Body of pancreas (tissue), 4 donors: ENCODE results near the gene LRRC56. TPM values are rescaled to one million over a fixed set of nuclear protein-coding genes. Genes with fewer than 3 reads are reported as not detected.

Experiments used
- ATAC-seq: fragments of 150-250 bp; one replicate; pipeline ENCODE4 v1.9.1; 2016
- DNase-seq, 4 donors: peaks; one replicate each; pipeline ENCODE4 v3.0.0-alpha.2; 2019
- H3K27ac ChIP-seq, 4 donors: fragments of 200-600 bp; sonication (generic); 1 replicate in 3 of 4; 2 replicates in 1 of 4; pipeline versions ENCODE4 v1.5.1 to v1.6.1; 2016 to 2019; ENCODE audit warnings: mild to moderate bottlenecking in 1 of 4, mixed read lengths in 1 of 4, moderate library complexity in 1 of 4
- H3K27me3 ChIP-seq, 2 donors: fragments of 200-600 bp; sonication (generic); one replicate each; pipeline ENCODE4 v1.6.0; 2016; ENCODE audit warnings: mild to moderate bottlenecking in 1 of 2
- H3K36me3 ChIP-seq, 2 donors: fragments of 200-600 bp; sonication (generic); replicated peaks in 1 of 2; 2 replicates each; pipeline ENCODE4 v1.5.1; 2016; ENCODE audit warnings: low read depth in 2 of 2; ENCODE audit not compliant: insufficient read depth in 1 of 2
- H3K4me1 ChIP-seq: fragments of 200-600 bp; sonication (generic); one replicate; pipeline ENCODE4 v1.6.0; 2016
- H3K4me3 ChIP-seq, 2 donors: fragments of 200-600 bp; sonication (generic); 1 replicate in 1 of 2; 2 replicates in 1 of 2; pipeline ENCODE4 v1.5.1; 2016 to 2019
- H3K9me3 ChIP-seq, 3 donors: fragments of 200-600 bp; sonication (generic); 1 replicate in 2 of 3; 2 replicates in 1 of 3; pipeline ENCODE4 v1.5.1; 2016
- CTCF ChIP-seq, 7 experiments: fragments of 450-650 bp in 4 of 7; fragments of 200-600 bp in 3 of 7; sonication (generic) in 3 of 7; IDR thresholded peaks; one replicate each; pipeline ENCODE4 v1.5.1; 2016 to 2019; ENCODE audit warnings: antibody characterized with exemption in 7 of 7
- POLR2A ChIP-seq, 3 donors: fragments of 450-650 bp; IDR thresholded peaks; one replicate each; pipeline ENCODE4 v1.6.1; 2016; ENCODE audit warnings: antibody characterized with exemption in 3 of 3, mild to moderate bottlenecking in 2 of 3
- WGBS, 2 donors: methylation state at CpG; one replicate each; pipeline ENCODE4 v1.1.5; 2017; 5-methylcytosine and 5-hydroxymethylcytosine counted together
- intact Hi-C: fragments of 100-400 bp; cut with DNase I; formaldehyde crosslinking; loops from one replicate; pipeline ENCODE4 v1.15.1; 2023
- total RNA-seq, 2 donors: library from RNA; depleted of rRNA; stranded (reverse); fragments of >200 nt; gene quantifications; one replicate each; pipeline ENCODE4 v1.1.0, GENCODE V29; 2016

The LRRC56 gene
- 1 to 10 TPM; 1.6 to 2.3 TPM for total RNA-seq

GRCh38 chr11:536841-537621, at the start of gene LRRC56:
TSS of gene LRRC56 (plus strand) at chr11:537527. CDS start at chr11:540685, 3,158 bp downstream.
- ATAC-seq (peak; percentile 66), DNase-seq (peak; percentile 90 to 94 (median 94))
- Histone ChIP-seq H3K4me3 (peak within 1 kb of the TSS in 1 of 2 donors; percentile 13), H3K36me3 (peaks cover 0 to 1% of the 10 kb centered on the region in 2 donors), H3K4me1 (peaks cover 36% of the 10 kb centered on the region), H3K27me3 (no peaks in the 10 kb centered on the region), H3K9me3 (no peaks in the 10 kb centered on the region), H3K27ac (peak within 1 kb of the TSS; percentile 85 to 92 (median 90))
- peak in 1 of 7 experiments; percentile 13 for TF ChIP-seq CTCF (IDR thresholded peaks at IDR 0.05)
- peak in 2 of 3 donors; percentile 44 to 61 for TF ChIP-seq POLR2A (IDR thresholded peaks at IDR 0.05)
- 4% methylated on average over 91 of the region's 93 CpGs; no CpG with 5 or more reads in 1 of the 2 donors for WGBS, 2 donors
- intact Hi-C loops, result no loop called here

GRCh38 chr11:487571-488021, 49.7 kb upstream of the LRRC56 start:
- ATAC-seq, result no peak
- Histone ChIP-seq H3K9me3 (no peaks in the 10 kb centered on the region), H3K36me3 (peaks cover 0 to 4% of the 10 kb centered on the region in 2 donors), H3K27me3 (no peaks in the 10 kb centered on the region), H3K4me3 (no peak overlapping the region), H3K4me1 (no peaks in the 10 kb centered on the region), H3K27ac (no peak overlapping the region)
- intact Hi-C loops, result no loop called here
- no peak for DNase-seq
- no peak for TF ChIP-seq CTCF (IDR thresholded peaks at IDR 0.05)
- no peak for TF ChIP-seq POLR2A (IDR thresholded peaks at IDR 0.05)
- WGBS, 2 donors, result 89 to 92% methylated on average over 3 to 20 of the region's 22 CpGs

- Histone ChIP-seq H3K27ac (no peak overlapping the region), H3K9me3 (no peaks in the 10 kb centered on the region), H3K27me3 (no peaks in the 10 kb centered on the region), H3K36me3 (peaks cover 0 to 4% of the 10 kb centered on the region in 2 donors), H3K4me3 (no peak overlapping the region), H3K4me1 (no peaks in the 10 kb centered on the region)
- ATAC-seq, result no peak
- intact Hi-C loops, result no loop called here
- TF ChIP-seq POLR2A (IDR thresholded peaks at IDR 0.05) (no peak), CTCF (IDR thresholded peaks at IDR 0.05) (no peak)
- no peak for DNase-seq
- WGBS, 2 donors, result 92% methylated on average over 10 of the region's 25 CpGs; no CpG with 5 or more reads in 1 of the 2 donors
Observed at GRCh38 chr11:488062-488461, 49.3 kb upstream of the LRRC56 start.

GRCh38 chr11:488579-488978, 48.7 kb upstream of the LRRC56 start:
- Histone ChIP-seq H3K27me3 (no peaks in the 10 kb centered on the region), H3K27ac (no peak overlapping the region), H3K36me3 (peaks cover 0 to 4% of the 10 kb centered on the region in 2 donors), H3K4me1 (no peaks in the 10 kb centered on the region), H3K4me3 (no peak overlapping the region), H3K9me3 (no peaks in the 10 kb centered on the region)
- ATAC-seq (no peak), DNase-seq (no peak)
- 86 to 97% methylated on average over 14 to 16 of the region's 19 CpGs for WGBS, 2 donors
- no peak for TF ChIP-seq POLR2A (IDR thresholded peaks at IDR 0.05)
- TF ChIP-seq CTCF (IDR thresholded peaks at IDR 0.05), result no peak
- intact Hi-C loops, result no loop called here
